H1 (cell line): ENCODE data around the gene TUBGCP2. TPM values are rescaled to one million over a fixed set of nuclear protein-coding genes. Genes with fewer than 3 reads are reported as not detected.

Source experiments
- CBX8 ChIP-seq: fragments of 300-800, 300-1000 bp; sonication (generic); IDR thresholded peaks from 2 replicates; pipeline ENCODE4 v1.7.1; 2016; ENCODE audit warnings: low read depth, low read length, borderline replicate concordance
- HDAC2 ChIP-seq, 2 experiments: fragments of 300-600 bp in 1 of 2; sonication (generic) in 1 of 2; IDR thresholded peaks; 2 replicates each; pipeline ENCODE4 v1.6.1; 2011 to 2012; ENCODE audit warnings: low read depth in 2 of 2, low read length in 2 of 2, mild to moderate bottlenecking in 2 of 2, moderate library complexity in 2 of 2, borderline replicate concordance in 1 of 2, inconsistent platforms in 1 of 2
- POLR2A ChIP-seq, 2 experiments: IDR thresholded peaks; 1 replicate in 1 of 2; 2 replicates in 1 of 2; pipeline ENCODE4 v1.6.1; 2011; ENCODE audit warnings: low read depth in 2 of 2, low read length in 2 of 2, mild to moderate bottlenecking in 2 of 2; ENCODE audit errors: control extremely low read depth in 1 of 2
- RBBP5 ChIP-seq: IDR thresholded peaks from 2 replicates; pipeline ENCODE4 v1.7.1; 2012; ENCODE audit warnings: low read depth, mild to moderate bottlenecking, inconsistent platforms, low read length, moderate library complexity, borderline replicate concordance
- SIRT6 ChIP-seq: IDR thresholded peaks from one replicate; pipeline ENCODE4 v1.7.1; 2012; ENCODE audit warnings: low read length, inconsistent platforms
- YY1 ChIP-seq: IDR thresholded peaks from 2 replicates; pipeline ENCODE4 v1.6.1; 2011; ENCODE audit warnings: low read depth, mild to moderate bottlenecking, low read length
- polyA plus RNA-seq, 7 experiments: library from polyadenylated mRNA; depleted of rRNA in 3 of 7; stranded (reverse) in 5 of 7; unstranded in 2 of 7; fragments of >200 nt in 5 of 7; fragments of 200-250 nt in 2 of 7; gene quantifications; 1 replicate in 5 of 7; 2 replicates in 1 of 7; 4 replicates in 1 of 7; pipeline versions ENCODE4 v1.2.1 to v1.2.3, GENCODE V29; 2011 to 2013; ENCODE audit warnings: missing spikeins in 2 of 7, mixed read lengths in 2 of 7
- total RNA-seq: library from RNA; stranded (reverse); fragmentation: NEBNext Ultra II Directional; extraction: Animal tissue kit (Norgen Biotek cat#: 25700); gene quantifications from 2 replicates; pipeline ENCODE4 v1.2.1, GENCODE V29; 2021

TUBGCP2 gene
- total and polyA plus RNA-seq, 2 of the 8 experiments (the other 6 are each of a cell fraction or from before 2014, with no cell fraction given), result 34.9 to 51.9 TPM

- TF ChIP-seq RBBP5, result no peak
- no peak for TF ChIP-seq CBX8
- TF ChIP-seq POLR2A (IDR thresholded peaks at IDR 0.05; ENCODE audit: control extremely low read depth in 1 of 2, low read depth in 2 of 2, low read length in 2 of 2), result no peak
- TF ChIP-seq HDAC2 (IDR thresholded peaks at IDR 0.05; ENCODE audit: borderline replicate concordance in 1 of 2, low read depth in 2 of 2, low read length in 2 of 2), result no peak
- no peak for TF ChIP-seq SIRT6
- TF ChIP-seq YY1, result no peak
These were observed 36.2 kb downstream of the TUBGCP2 start (continued) for GRCh38 chr10:133272301-133272963.
